ENCODE measurements around the gene FZD4. TPM values are rescaled to one million over a fixed set of nuclear protein-coding genes. Genes with fewer than 3 reads are reported as not detected.
A peak's percentile ranks its signal among the peaks of the same experiment; 100 is the strongest.

The FZD4 gene
- total RNA-seq, 2 experiments from 2014 or later, result 0.17 TPM; not detected in 1

- POLR2A ChIA-PET, result no interaction called here
- H3K4me3 ChIP-seq (ENCODE audit: low read depth, low read length, poor library complexity, severe bottlenecking), result no peak overlapping the region
- TF ChIP-seq EZH2phosphoT487 (IDR thresholded peaks at IDR 0.05; ENCODE audit: borderline replicate concordance, low read depth, low read length) (no peak), CTCF (conservative IDR thresholded peaks at IDR 0.05; ENCODE audit: low read length) (no peak)
- H2AFZ ChIP-seq (ENCODE audit: low read length), result no peak overlapping the region
- DNase-seq (ENCODE audit: low spot score), result no peak
- intact Hi-C loops (cut with micrococcal nuclease; ENCODE audit: unreplicated experiment), result no loop called here
- no TSS peak for BruUV-seq (replicated peaks)
- H3K4me2 ChIP-seq (ENCODE audit: low read length), result no peak overlapping the region
- no peaks in the 10 kb centered on the region for H3K36me3 ChIP-seq (ENCODE audit: insufficient read depth, low read length)
- H4K20me1 ChIP-seq (ENCODE audit: insufficient read depth, low read length), result no peaks in the 10 kb centered on the region
- no peak overlapping the region for H3K27ac ChIP-seq (ENCODE audit: low read depth, low read length, poor library complexity, severe bottlenecking)
- no peaks in the 10 kb centered on the region for H3K4me1 ChIP-seq (ENCODE audit: insufficient read depth, low read length, poor library complexity, severe bottlenecking)
- CTCF ChIA-PET (ENCODE audit: unreplicated experiment), result interaction anchor here (0.9 kb wide), 1 partner anchor 99 kb away, joined by 3 read pairs; no protein-coding TSS in a partner anchor
- no peaks in the 10 kb centered on the region for H3K9me2 ChIP-seq (ENCODE audit: insufficient read depth, low read length)
- no peaks in the 10 kb centered on the region for H3K9me3 ChIP-seq (ENCODE audit: low read length)
- no peaks in the 10 kb centered on the region for H3K79me2 ChIP-seq (ENCODE audit: insufficient read depth, low read depth, low read length)
These were observed 14.9 kb downstream of the FZD4 start for GRCh38 chr11:86940122-86940777.

- no peaks in the 10 kb centered on the region for H3K79me2 ChIP-seq (ENCODE audit: insufficient read depth, low read depth, low read length)
- TF ChIP-seq CTCF (conservative IDR thresholded peaks at IDR 0.05; ENCODE audit: low read length), result peak; percentile 80
- no peak for TF ChIP-seq EZH2phosphoT487 (IDR thresholded peaks at IDR 0.05; ENCODE audit: borderline replicate concordance, low read depth, low read length)
- H3K36me3 ChIP-seq (ENCODE audit: insufficient read depth, low read length), result no peaks in the 10 kb centered on the region
- CTCF ChIA-PET (ENCODE audit: unreplicated experiment), result interaction anchor here (0.6 to 1.1 kb wide), 4 partner anchors 16 to 353 kb away, joined by 3 to 4 read pairs (median 3); partner anchors contain the start of gene FZD4
- intact Hi-C loops (cut with micrococcal nuclease; ENCODE audit: unreplicated experiment), result loop anchor here (1.0 to 2.0 kb wide), 4 partner anchors 351 to 1606 kb away; no protein-coding TSS in a partner anchor
- H3K27ac ChIP-seq (ENCODE audit: low read depth, low read length, poor library complexity, severe bottlenecking), result no peak overlapping the region
- no TSS peak for BruUV-seq (replicated peaks)
- H3K9me2 ChIP-seq (ENCODE audit: insufficient read depth, low read length), result no peaks in the 10 kb centered on the region
- H3K4me2 ChIP-seq (ENCODE audit: low read length), result no peak overlapping the region
- no peaks in the 10 kb centered on the region for H4K20me1 ChIP-seq (ENCODE audit: insufficient read depth, low read length)
- no peak overlapping the region for H2AFZ ChIP-seq (ENCODE audit: low read length)
- DNase-seq (ENCODE audit: low spot score), result peak; percentile 62
- no peaks in the 10 kb centered on the region for H3K4me1 ChIP-seq (ENCODE audit: insufficient read depth, low read length, poor library complexity, severe bottlenecking)
- POLR2A ChIA-PET, result interaction anchor here (0.7 kb wide), 1 partner anchor 1597 kb away, joined by 3 read pairs; no protein-coding TSS in a partner anchor
- H3K9me3 ChIP-seq (ENCODE audit: low read length), result no peaks in the 10 kb centered on the region
- H3K4me3 ChIP-seq (ENCODE audit: low read depth, low read length, poor library complexity, severe bottlenecking), result no peak overlapping the region
These were observed 16.0 kb downstream of the FZD4 start for GRCh38 chr11:86938900-86939880.

All from OCI-LY7 (cell line).